PC-9 (cell line): ENCODE measurements around the gene TMEM132E.

Experiments
- EZH2 ChIP-seq: fragments of 200-600 bp; sonication (generic); IDR thresholded peaks from 2 replicates; pipeline ENCODE4 v1.8.0; 2017; ENCODE audit warnings: antibody characterized with exemption, low read depth
- TF ChIP-seq, protein P1 (sequence below): fragments of 200-600 bp; sonication (generic); conservative IDR thresholded peaks from 2 replicates; pipeline ENCODE4 v1.6.1; 2017; ENCODE audit warnings: mixed run types, antibody characterized with exemption, mild to moderate bottlenecking, moderate library complexity

DNA sequence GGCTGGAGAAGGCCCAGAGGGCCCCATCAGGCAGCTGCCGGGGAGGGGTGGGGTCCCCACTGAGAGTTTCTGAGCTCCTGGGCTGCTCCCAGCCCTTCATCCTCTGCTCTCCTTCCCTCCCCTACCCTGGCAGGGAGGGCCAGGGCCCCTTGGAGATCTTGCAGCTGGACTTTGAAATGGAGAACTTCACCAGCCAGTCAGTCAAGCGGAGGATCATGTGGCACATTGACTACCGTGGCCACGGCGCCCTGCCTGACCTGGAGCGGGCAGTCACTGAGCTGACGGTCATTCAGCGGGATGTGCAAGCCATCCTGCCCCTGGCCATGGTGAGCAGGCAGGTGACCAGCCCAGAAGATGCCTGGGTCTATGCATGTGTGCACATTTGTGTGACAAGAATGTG is 49.5 kb downstream of the TMEM132E start:
- TF ChIP-seq, protein P1, sequence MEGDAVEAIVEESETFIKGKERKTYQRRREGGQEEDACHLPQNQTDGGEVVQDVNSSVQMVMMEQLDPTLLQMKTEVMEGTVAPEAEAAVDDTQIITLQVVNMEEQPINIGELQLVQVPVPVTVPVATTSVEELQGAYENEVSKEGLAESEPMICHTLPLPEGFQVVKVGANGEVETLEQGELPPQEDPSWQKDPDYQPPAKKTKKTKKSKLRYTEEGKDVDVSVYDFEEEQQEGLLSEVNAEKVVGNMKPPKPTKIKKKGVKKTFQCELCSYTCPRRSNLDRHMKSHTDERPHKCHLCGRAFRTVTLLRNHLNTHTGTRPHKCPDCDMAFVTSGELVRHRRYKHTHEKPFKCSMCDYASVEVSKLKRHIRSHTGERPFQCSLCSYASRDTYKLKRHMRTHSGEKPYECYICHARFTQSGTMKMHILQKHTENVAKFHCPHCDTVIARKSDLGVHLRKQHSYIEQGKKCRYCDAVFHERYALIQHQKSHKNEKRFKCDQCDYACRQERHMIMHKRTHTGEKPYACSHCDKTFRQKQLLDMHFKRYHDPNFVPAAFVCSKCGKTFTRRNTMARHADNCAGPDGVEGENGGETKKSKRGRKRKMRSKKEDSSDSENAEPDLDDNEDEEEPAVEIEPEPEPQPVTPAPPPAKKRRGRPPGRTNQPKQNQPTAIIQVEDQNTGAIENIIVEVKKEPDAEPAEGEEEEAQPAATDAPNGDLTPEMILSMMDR = no peak
- no peak for TF ChIP-seq EZH2
